ENCODE measurements around the gene OTOGL. TPM values are rescaled to one million over a fixed set of nuclear protein-coding genes. Genes with fewer than 3 reads are reported as not detected.

Gene OTOGL
- total and polyA plus RNA-seq, 12 donors: 0.04 to 0.52 (median 0.13) TPM; not detected in 1

GRCh38 chr12:80332827-80333226, 233.5 kb downstream of the OTOGL start:
- no peak for DNase-seq
- Histone ChIP-seq H3K36me3 (replicated peaks in 1 of 2) (no peaks in the 10 kb centered on the region), H3K27ac (no peak overlapping the region), H3K27me3 (no peaks in the 10 kb centered on the region), H3K4me3 (no peak overlapping the region), H3K9me3 (replicated peaks in 1 of 3) (no peaks in the 10 kb centered on the region), H3K4me1 (replicated peaks in 1 of 2) (no peaks in the 10 kb centered on the region)
- intact Hi-C loops (cut with DNase I): no loop called here
- 84 to 95% (median 89%) methylated on average over 1 of the region's 1 CpG for WGBS, 4 donors
- TF ChIP-seq POLR2A (IDR thresholded peaks at IDR 0.05): no peak
- TF ChIP-seq, protein P1, sequence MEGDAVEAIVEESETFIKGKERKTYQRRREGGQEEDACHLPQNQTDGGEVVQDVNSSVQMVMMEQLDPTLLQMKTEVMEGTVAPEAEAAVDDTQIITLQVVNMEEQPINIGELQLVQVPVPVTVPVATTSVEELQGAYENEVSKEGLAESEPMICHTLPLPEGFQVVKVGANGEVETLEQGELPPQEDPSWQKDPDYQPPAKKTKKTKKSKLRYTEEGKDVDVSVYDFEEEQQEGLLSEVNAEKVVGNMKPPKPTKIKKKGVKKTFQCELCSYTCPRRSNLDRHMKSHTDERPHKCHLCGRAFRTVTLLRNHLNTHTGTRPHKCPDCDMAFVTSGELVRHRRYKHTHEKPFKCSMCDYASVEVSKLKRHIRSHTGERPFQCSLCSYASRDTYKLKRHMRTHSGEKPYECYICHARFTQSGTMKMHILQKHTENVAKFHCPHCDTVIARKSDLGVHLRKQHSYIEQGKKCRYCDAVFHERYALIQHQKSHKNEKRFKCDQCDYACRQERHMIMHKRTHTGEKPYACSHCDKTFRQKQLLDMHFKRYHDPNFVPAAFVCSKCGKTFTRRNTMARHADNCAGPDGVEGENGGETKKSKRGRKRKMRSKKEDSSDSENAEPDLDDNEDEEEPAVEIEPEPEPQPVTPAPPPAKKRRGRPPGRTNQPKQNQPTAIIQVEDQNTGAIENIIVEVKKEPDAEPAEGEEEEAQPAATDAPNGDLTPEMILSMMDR (IDR thresholded peaks at IDR 0.05): no peak

DNA sequence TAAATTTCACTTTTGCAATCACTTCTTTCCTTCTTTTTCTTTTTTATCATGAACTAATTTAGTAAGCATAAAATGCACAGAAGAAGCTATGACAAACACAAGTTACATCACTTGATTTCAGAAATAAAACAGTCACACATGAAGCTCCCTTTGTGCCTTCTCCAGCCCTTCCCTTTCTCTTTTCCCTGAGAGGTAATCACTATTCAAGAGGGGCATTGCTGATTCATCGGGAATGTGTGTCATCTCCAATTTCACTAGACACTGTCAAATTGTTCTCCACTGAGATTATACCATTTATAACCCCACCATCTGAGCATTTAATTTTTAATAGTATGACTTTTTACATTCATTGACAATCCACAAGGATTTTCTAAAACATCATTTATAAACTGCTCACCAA, 253.1 kb downstream of the OTOGL start:
- Histone ChIP-seq H3K36me3 (replicated peaks in 1 of 2) (no peaks in the 10 kb centered on the region), H3K27ac (no peak overlapping the region), H3K4me1 (replicated peaks in 1 of 2) (no peaks in the 10 kb centered on the region), H3K4me3 (no peak overlapping the region), H3K9me3 (replicated peaks in 1 of 3) (no peaks in the 10 kb centered on the region), H3K27me3 (no peaks in the 10 kb centered on the region)
- intact Hi-C loops (cut with DNase I): no loop called here
- TF ChIP-seq POLR2A (IDR thresholded peaks at IDR 0.05): no peak
- TF ChIP-seq, protein P1 (IDR thresholded peaks at IDR 0.05): no peak
- 72 to 93% (median 75%) methylated on average over 1 of the region's 1 CpG for WGBS, 4 donors
- no peak for DNase-seq

DNA sequence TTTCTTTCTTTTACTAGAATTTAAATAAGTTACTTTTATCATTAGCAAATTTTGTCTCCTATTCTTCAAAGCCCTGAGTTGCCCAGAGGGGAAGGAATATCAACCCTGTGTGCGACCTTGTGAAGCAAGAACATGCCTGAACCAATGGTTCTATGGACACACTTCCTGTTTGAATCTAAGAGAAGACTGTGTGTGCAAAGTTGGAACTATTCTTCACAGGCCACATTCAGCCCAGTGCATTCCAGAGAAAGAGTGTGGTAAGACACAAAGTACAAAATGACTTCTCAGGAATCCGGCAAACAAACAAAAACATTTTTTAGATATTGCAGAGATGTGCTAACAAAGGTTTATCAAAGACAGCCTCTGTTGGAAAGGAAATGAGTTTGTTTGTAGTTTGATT, 253.9 kb downstream of the OTOGL start:
- WGBS, 4 donors: 60 to 78% (median 71%) methylated on average over 2 of the region's 2 CpGs
- Histone ChIP-seq H3K4me1 (replicated peaks in 1 of 2) (no peaks in the 10 kb centered on the region), H3K27me3 (no peaks in the 10 kb centered on the region), H3K36me3 (replicated peaks in 1 of 2) (no peaks in the 10 kb centered on the region), H3K4me3 (no peak overlapping the region), H3K9me3 (replicated peaks in 1 of 3) (no peaks in the 10 kb centered on the region), H3K27ac (peak overlapping the region in 1 of 5 donors; percentile 40)
- no peak for DNase-seq
- intact Hi-C loops (cut with DNase I): no loop called here
- no peak for TF ChIP-seq POLR2A (IDR thresholded peaks at IDR 0.05)
- TF ChIP-seq, protein P1 (IDR thresholded peaks at IDR 0.05): no peak

GRCh38 chr12:80356097-80356496, 256.8 kb downstream of the OTOGL start:
- DNase-seq: no peak
- Histone ChIP-seq H3K27me3 (no peaks in the 10 kb centered on the region), H3K27ac (no peak overlapping the region), H3K36me3 (replicated peaks in 1 of 2) (no peaks in the 10 kb centered on the region), H3K4me3 (no peak overlapping the region), H3K4me1 (replicated peaks in 1 of 2) (no peaks in the 10 kb centered on the region), H3K9me3 (replicated peaks in 1 of 3) (no peaks in the 10 kb centered on the region)
- 13 to 21% (median 19%) methylated on average over 2 of the region's 2 CpGs for WGBS, 4 donors
- intact Hi-C loops (cut with DNase I): no loop called here
- no peak for TF ChIP-seq POLR2A (IDR thresholded peaks at IDR 0.05)
- TF ChIP-seq, protein P1 (IDR thresholded peaks at IDR 0.05): no peak

Measured in adrenal gland (tissue), 12 donors.